A673 (cell line): ENCODE results near the gene HPCAL1. TPM values are rescaled to one million over a fixed set of nuclear protein-coding genes. Genes with fewer than 3 reads are reported as not detected.

Experiments
- BruUV-seq: library from RNA; stranded (reverse); fragments of 400-500 nt; replicated peaks from 2 replicates; lab custom pipeline; 2021; lab: Mats Ljungman, UMichigan
- CTCF ChIA-PET: fragments of 300-600 bp; sonication (Branson Sonifier 250); formaldehyde crosslinking; loops from one replicate; lab custom pipeline; 2022; ENCODE audit warnings: antibody characterized with exemption; lab: Charles Lee
- POLR2A ChIA-PET: fragments of 300-600 bp; sonication (Branson Sonifier 250); formaldehyde crosslinking; loops from one replicate; lab custom pipeline; 2022; ENCODE audit warnings: antibody characterized with exemption; ENCODE audit not compliant: low non-redundant PET; lab: Charles Lee
- DNase-seq: peaks from one replicate; pipeline ENCODE4 v3.0.0-alpha.2; 2015; ENCODE audit warnings: low spot score
- H3K27ac ChIP-seq: fragments of 200-600 bp; sonication (generic); 2 replicates; pipeline ENCODE4 v1.5.1; 2016; ENCODE audit warnings: mixed run types, low read depth, mild to moderate bottlenecking, mixed read lengths, antibody characterized with exemption, low read length; ENCODE audit not compliant: poor library complexity, severe bottlenecking
- H3K27me3 ChIP-seq: fragments of 200-600 bp; sonication (generic); replicated peaks from 2 replicates; pipeline ENCODE4 v1.6.1; 2017; ENCODE audit warnings: mixed run types, low read depth, mild to moderate bottlenecking, mixed read lengths, antibody characterized with exemption, low read length; ENCODE audit not compliant: insufficient read depth, poor library complexity
- H3K36me3 ChIP-seq: fragments of 200-600 bp; sonication (generic); 2 replicates; pipeline ENCODE4 v1.6.1; 2016; ENCODE audit warnings: mixed run types, mild to moderate bottlenecking, mixed read lengths, antibody characterized with exemption, low read length; ENCODE audit not compliant: insufficient read depth, poor library complexity, severe bottlenecking
- H3K4me1 ChIP-seq: fragments of 200-600 bp; sonication (generic); 2 replicates; pipeline ENCODE4 v1.6.1; 2017; ENCODE audit warnings: mixed run types, mild to moderate bottlenecking, mixed read lengths, antibody characterized with exemption, low read length; ENCODE audit not compliant: insufficient read depth, poor library complexity, severe bottlenecking
- H3K4me3 ChIP-seq: fragments of 200-600 bp; sonication (generic); 2 replicates; pipeline ENCODE4 v1.5.1; 2016; ENCODE audit warnings: low read depth, mixed run types, mild to moderate bottlenecking, mixed read lengths, low read length; ENCODE audit not compliant: poor library complexity, severe bottlenecking
- H3K9me3 ChIP-seq: fragments of 200-600 bp; sonication (generic); 2 replicates; pipeline ENCODE4 v1.6.1; 2016; ENCODE audit warnings: mixed run types, low read depth, mild to moderate bottlenecking, mixed read lengths, antibody characterized with exemption, low read length; ENCODE audit not compliant: poor library complexity, severe bottlenecking
- EZH2 ChIP-seq: fragments of 200-600 bp; sonication (generic); IDR thresholded peaks from 2 replicates; pipeline ENCODE4 v1.6.1; 2017; ENCODE audit warnings: borderline replicate concordance, low read depth, mild to moderate bottlenecking, mixed read lengths, antibody characterized with exemption, low read length; ENCODE audit not compliant: poor library complexity, severe bottlenecking
- intact Hi-C: fragments of 100-400 bp; cut with micrococcal nuclease; formaldehyde crosslinking; loops from one replicate; pipeline ENCODE4 v1.10.0; 2022; ENCODE audit not compliant: unreplicated experiment
- total RNA-seq: library from RNA; stranded (reverse); gene quantifications from 2 replicates; pipeline ENCODE4 v1.2.3, GENCODE V29; 2021
- TF ChIP-seq, protein P1 (sequence below): fragments of 300-800, 200-600 bp; sonication (generic); conservative IDR thresholded peaks from 2 replicates; pipeline ENCODE4 v1.5.1; 2017; ENCODE audit warnings: low read depth, mild to moderate bottlenecking, antibody characterized with exemption, low read length, moderate library complexity, mixed read lengths

Gene HPCAL1
- total RNA-seq, 1 experiment from 2014 or later: 9.7 TPM

DNA sequence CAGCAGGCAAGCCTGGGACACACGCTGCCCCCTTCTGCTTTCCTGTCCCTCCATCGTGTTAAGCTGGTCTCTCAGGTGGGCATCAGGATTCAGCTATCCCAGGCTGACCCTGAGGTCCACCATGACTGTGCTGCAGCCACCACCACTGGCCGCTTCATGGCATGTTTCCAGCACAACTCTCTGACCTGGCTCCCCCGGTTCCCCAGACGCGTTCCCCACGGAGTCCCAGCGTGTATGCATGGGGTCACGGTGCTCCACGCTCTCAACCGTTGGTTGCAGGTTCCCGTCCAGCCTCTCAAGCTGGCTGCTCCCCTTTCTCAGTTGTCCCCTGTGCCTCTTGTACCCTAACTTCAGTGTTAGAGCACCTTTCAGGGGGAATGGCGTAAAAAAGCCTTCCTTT lies 20.3 kb downstream of the HPCAL1 start:
- no peaks in the 10 kb centered on the region for H3K9me3 ChIP-seq
- ChIA-PET POLR2A (no interaction called here), CTCF (no interaction called here)
- no TSS peak for BruUV-seq
- no peak overlapping the region for H3K4me3 ChIP-seq
- no peaks in the 10 kb centered on the region for H3K36me3 ChIP-seq
- intact Hi-C loops: no loop called here
- no peak overlapping the region for H3K27ac ChIP-seq
- DNase-seq: no peak
- no peaks in the 10 kb centered on the region for H3K27me3 ChIP-seq
- peaks cover 19% of the 10 kb centered on the region for H3K4me1 ChIP-seq
- TF ChIP-seq, protein P1, sequence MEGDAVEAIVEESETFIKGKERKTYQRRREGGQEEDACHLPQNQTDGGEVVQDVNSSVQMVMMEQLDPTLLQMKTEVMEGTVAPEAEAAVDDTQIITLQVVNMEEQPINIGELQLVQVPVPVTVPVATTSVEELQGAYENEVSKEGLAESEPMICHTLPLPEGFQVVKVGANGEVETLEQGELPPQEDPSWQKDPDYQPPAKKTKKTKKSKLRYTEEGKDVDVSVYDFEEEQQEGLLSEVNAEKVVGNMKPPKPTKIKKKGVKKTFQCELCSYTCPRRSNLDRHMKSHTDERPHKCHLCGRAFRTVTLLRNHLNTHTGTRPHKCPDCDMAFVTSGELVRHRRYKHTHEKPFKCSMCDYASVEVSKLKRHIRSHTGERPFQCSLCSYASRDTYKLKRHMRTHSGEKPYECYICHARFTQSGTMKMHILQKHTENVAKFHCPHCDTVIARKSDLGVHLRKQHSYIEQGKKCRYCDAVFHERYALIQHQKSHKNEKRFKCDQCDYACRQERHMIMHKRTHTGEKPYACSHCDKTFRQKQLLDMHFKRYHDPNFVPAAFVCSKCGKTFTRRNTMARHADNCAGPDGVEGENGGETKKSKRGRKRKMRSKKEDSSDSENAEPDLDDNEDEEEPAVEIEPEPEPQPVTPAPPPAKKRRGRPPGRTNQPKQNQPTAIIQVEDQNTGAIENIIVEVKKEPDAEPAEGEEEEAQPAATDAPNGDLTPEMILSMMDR: no peak
- TF ChIP-seq EZH2: no peak

DNA sequence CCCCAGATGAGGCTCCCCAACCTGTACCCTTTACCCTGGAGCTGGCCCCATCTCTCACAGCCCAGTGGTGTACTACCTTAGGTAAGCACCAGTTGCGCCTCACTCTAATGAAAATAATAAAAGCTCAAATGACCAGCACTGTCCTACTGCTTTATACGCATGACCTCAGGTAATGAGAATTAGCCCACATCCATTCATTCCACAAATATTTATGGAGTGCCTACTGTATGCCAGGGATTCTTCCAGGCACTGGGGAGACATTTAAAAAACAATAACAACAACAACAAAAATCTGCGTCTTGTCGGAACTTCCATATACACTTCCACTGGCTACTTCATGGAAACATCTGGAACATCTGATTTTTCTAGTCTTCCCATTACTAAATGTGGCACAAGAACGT lies 20.8 kb downstream of the HPCAL1 start:
- TF ChIP-seq, protein P1: no peak
- TF ChIP-seq EZH2: no peak
- intact Hi-C loops: no loop called here
- Histone ChIP-seq H3K36me3 (no peaks in the 10 kb centered on the region), H3K4me1 (peaks cover 24% of the 10 kb centered on the region), H3K4me3 (no peak overlapping the region), H3K9me3 (no peaks in the 10 kb centered on the region), H3K27ac (no peak overlapping the region), H3K27me3 (no peaks in the 10 kb centered on the region)
- POLR2A ChIA-PET: no interaction called here
- CTCF ChIA-PET: no interaction called here
- no TSS peak for BruUV-seq
- DNase-seq: no peak

DNA sequence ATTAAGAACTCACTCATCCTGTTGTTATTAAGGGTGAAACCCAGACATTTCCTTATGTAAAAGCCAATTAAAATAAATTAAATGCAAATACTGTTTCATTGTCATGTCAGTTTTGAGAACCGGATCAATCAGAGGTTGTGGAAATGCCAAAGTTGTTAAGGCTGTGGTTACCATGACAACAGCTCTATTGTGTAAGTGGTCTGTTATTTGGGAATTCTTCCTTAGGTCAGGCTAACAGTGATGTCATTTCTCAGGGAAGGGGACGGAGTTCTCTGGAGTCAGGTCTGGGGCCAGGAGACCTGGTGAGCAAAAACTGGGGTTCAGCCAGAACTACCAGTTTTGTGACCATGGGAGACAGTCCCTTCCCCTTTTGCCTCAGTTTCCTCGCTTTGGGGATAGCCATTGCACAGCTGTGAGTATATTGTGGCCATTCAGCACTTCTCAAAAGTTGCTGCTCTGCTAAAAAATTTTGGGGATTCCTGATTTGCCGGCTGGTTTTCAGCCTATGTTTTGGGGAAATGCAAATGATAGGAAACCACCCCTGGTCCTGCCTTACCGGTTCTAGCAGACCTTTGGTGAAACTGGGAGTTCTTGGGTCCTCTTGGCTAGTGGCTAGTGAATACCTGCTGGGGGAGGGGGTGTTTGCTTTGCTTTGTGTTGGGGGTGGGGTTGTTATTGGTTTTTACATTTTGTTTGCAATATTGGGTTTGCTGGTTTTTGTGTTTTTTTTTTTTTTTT lies 21.6 kb downstream of the HPCAL1 start:
- no peak overlapping the region for H3K27ac ChIP-seq
- peaks cover 25% of the 10 kb centered on the region for H3K4me1 ChIP-seq
- intact Hi-C loops: no loop called here
- POLR2A ChIA-PET: no interaction called here
- no TSS peak for BruUV-seq
- no peak for DNase-seq
- no peaks in the 10 kb centered on the region for H3K9me3 ChIP-seq
- H3K36me3 ChIP-seq: no peaks in the 10 kb centered on the region
- H3K4me3 ChIP-seq: no peak overlapping the region
- TF ChIP-seq, protein P1: no peak
- no peaks in the 10 kb centered on the region for H3K27me3 ChIP-seq
- CTCF ChIA-PET: no interaction called here
